Measurements from ENCODE around the gene ZC3H6.

The ZC3H6 gene

DNA sequence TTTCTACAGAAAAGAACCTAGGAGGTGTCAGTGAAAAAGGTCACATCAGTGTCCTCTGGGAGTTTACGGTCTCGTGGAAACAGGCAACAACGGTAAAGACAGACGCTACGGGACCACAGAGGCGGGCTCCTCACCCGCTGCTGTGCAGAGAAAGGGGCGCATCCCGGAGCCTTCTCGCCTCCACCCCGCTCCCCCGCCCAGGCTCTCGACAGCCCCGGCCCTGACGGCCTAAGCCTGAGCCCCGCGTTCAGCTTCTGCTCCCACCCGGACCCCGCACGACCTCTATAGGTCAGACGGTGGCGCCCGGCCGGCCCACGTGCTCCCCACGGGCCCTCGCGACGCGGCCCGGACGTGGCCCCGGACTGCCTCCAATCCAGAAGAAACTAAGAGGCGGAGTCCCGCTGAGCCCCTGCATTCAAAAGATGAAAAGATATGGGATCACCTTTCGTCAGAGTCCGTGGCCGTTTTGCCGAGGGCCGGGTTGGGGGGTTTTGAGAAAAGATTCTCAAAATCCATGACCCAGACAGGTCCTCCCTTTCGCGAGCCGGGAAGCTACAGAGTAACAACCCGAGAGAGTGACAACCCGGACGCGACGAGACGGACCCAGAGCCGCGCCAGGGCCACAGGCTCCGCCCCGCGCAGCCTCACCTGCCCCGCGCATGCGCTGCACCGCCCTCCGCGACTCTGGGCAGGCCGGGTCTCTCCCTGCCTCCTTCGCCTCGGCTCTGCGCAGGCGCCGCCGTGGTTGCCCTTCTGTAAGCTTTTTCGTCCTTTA is 20.7 kb upstream of the ZC3H6 start, which contains the start of gene ZC3H8:
Gene ZC3H8, minus strand, starts transcription at position 577 of the 775 bp plus-strand sequence. Its CDS starts 61 bp downstream, at position 516.
- TF ChIP-seq ZNF8 (CRISPR knock-in tag; IDR thresholded peaks at IDR 0.05) (no peak), ZFP3 (CRISPR knock-in tag; IDR thresholded peaks at IDR 0.05) (peak; percentile 68), ZNF70 (CRISPR knock-in tag; IDR thresholded peaks at IDR 0.05) (0 out of 2 replicates have a peak, but pooled peaks have one; percentile 6), TCF4 (CRISPR knock-in tag; IDR thresholded peaks at IDR 0.05; ENCODE audit: borderline replicate concordance) (no peak)

GRCh38 chr2:112255875-112256274 is 19.5 kb upstream of the ZC3H6 start:
- ATAC-seq, result no peak
- TF ChIP-seq ESRRG (CRISPR knock-in tag; IDR thresholded peaks at IDR 0.05), result no peak
- TF ChIP-seq ZC3H10 (CRISPR knock-in tag; IDR thresholded peaks at IDR 0.05), result no peak
- no peak for TF ChIP-seq ZFP30 (CRISPR knock-in tag; IDR thresholded peaks at IDR 0.05)
- no peak for TF ChIP-seq GLIS3 (CRISPR knock-in tag; IDR thresholded peaks at IDR 0.05)
- TF ChIP-seq ZNF565 (CRISPR knock-in tag; conservative IDR thresholded peaks at IDR 0.05; ENCODE audit: low read depth), result no peak
- TF ChIP-seq CREB5 (CRISPR knock-in tag; IDR thresholded peaks at IDR 0.05; ENCODE audit: low read depth), result no peak
- no peak for TF ChIP-seq ZFP3 (CRISPR knock-in tag; IDR thresholded peaks at IDR 0.05)
- no peak for TF ChIP-seq PPARA (CRISPR knock-in tag; IDR thresholded peaks at IDR 0.05; ENCODE audit: borderline replicate concordance)
- no peak for TF ChIP-seq POU6F1 (CRISPR knock-in tag; IDR thresholded peaks at IDR 0.05; ENCODE audit: borderline replicate concordance, low read depth)
- TF ChIP-seq ZNF70 (CRISPR knock-in tag; IDR thresholded peaks at IDR 0.05), result no peak
- TF ChIP-seq ARNTL (CRISPR knock-in tag; IDR thresholded peaks at IDR 0.05; ENCODE audit: borderline replicate concordance, low read depth), result no peak
- TF ChIP-seq, protein P1, sequence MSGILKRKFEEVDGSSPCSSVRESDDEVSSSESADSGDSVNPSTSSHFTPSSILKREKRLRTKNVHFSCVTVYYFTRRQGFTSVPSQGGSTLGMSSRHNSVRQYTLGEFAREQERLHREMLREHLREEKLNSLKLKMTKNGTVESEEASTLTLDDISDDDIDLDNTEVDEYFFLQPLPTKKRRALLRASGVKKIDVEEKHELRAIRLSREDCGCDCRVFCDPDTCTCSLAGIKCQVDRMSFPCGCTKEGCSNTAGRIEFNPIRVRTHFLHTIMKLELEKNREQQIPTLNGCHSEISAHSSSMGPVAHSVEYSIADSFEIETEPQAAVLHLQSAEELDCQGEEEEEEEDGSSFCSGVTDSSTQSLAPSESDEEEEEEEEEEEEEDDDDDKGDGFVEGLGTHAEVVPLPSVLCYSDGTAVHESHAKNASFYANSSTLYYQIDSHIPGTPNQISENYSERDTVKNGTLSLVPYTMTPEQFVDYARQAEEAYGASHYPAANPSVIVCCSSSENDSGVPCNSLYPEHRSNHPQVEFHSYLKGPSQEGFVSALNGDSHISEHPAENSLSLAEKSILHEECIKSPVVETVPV (CRISPR knock-in tag; IDR thresholded peaks at IDR 0.05), result no peak
- no peak for TF ChIP-seq CSDC2 (CRISPR knock-in tag; IDR thresholded peaks at IDR 0.05)
- no peak for TF ChIP-seq RARB (CRISPR knock-in tag; IDR thresholded peaks at IDR 0.05)
- TF ChIP-seq SNAI2 (CRISPR knock-in tag; IDR thresholded peaks at IDR 0.05), result no peak
- TF ChIP-seq, protein P2, sequence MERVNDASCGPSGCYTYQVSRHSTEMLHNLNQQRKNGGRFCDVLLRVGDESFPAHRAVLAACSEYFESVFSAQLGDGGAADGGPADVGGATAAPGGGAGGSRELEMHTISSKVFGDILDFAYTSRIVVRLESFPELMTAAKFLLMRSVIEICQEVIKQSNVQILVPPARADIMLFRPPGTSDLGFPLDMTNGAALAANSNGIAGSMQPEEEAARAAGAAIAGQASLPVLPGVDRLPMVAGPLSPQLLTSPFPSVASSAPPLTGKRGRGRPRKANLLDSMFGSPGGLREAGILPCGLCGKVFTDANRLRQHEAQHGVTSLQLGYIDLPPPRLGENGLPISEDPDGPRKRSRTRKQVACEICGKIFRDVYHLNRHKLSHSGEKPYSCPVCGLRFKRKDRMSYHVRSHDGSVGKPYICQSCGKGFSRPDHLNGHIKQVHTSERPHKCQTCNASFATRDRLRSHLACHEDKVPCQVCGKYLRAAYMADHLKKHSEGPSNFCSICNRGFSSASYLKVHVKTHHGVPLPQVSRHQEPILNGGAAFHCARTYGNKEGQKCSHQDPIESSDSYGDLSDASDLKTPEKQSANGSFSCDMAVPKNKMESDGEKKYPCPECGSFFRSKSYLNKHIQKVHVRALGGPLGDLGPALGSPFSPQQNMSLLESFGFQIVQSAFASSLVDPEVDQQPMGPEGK (CRISPR knock-in tag; IDR thresholded peaks at IDR 0.05; ENCODE audit: borderline replicate concordance), result no peak

More for the DNA sequence above, 20.7 kb upstream of the ZC3H6 start, which contains the start of gene ZC3H8:
- ATAC-seq, result peak; percentile 95

GRCh38 chr2:112256654-112257053 is 18.7 kb upstream of the ZC3H6 start:
- no peak for ATAC-seq
- no peak for TF ChIP-seq POU6F1 (CRISPR knock-in tag; IDR thresholded peaks at IDR 0.05; ENCODE audit: borderline replicate concordance, low read depth)
- no peak for TF ChIP-seq ESRRG (CRISPR knock-in tag; IDR thresholded peaks at IDR 0.05)
- TF ChIP-seq, protein P1 (CRISPR knock-in tag; IDR thresholded peaks at IDR 0.05), result no peak
- TF ChIP-seq ISL1 (CRISPR knock-in tag; IDR thresholded peaks at IDR 0.05), result no peak
- no peak for TF ChIP-seq TCF4 (CRISPR knock-in tag; IDR thresholded peaks at IDR 0.05; ENCODE audit: borderline replicate concordance)
- no peak for TF ChIP-seq ARNTL (CRISPR knock-in tag; IDR thresholded peaks at IDR 0.05; ENCODE audit: borderline replicate concordance, low read depth)
- no peak for TF ChIP-seq ZFP3 (CRISPR knock-in tag; IDR thresholded peaks at IDR 0.05)
- TF ChIP-seq ZC3H10 (CRISPR knock-in tag; IDR thresholded peaks at IDR 0.05), result no peak
- TF ChIP-seq PPARA (CRISPR knock-in tag; IDR thresholded peaks at IDR 0.05; ENCODE audit: borderline replicate concordance), result no peak
- TF ChIP-seq CSDC2 (CRISPR knock-in tag; IDR thresholded peaks at IDR 0.05), result no peak
- TF ChIP-seq BACH2 (CRISPR knock-in tag; IDR thresholded peaks at IDR 0.05; ENCODE audit: borderline replicate concordance), result no peak
- no peak for TF ChIP-seq ZFP30 (CRISPR knock-in tag; IDR thresholded peaks at IDR 0.05)
- no peak for TF ChIP-seq OSR1 (CRISPR knock-in tag; IDR thresholded peaks at IDR 0.05)
- TF ChIP-seq, protein P2 (CRISPR knock-in tag; IDR thresholded peaks at IDR 0.05; ENCODE audit: borderline replicate concordance), result no peak
- no peak for TF ChIP-seq TOX (CRISPR knock-in tag; IDR thresholded peaks at IDR 0.05; ENCODE audit: borderline replicate concordance)
- TF ChIP-seq ZNF70 (CRISPR knock-in tag; IDR thresholded peaks at IDR 0.05), result no peak
- no peak for TF ChIP-seq GLIS3 (CRISPR knock-in tag; IDR thresholded peaks at IDR 0.05)
- no peak for TF ChIP-seq CREB5 (CRISPR knock-in tag; IDR thresholded peaks at IDR 0.05; ENCODE audit: low read depth)
- TF ChIP-seq SNAI2 (CRISPR knock-in tag; IDR thresholded peaks at IDR 0.05), result no peak

Data from SK-N-SH treated with all-trans-retinoic acid at 6 μM for 48 hours (cell line).